22Rv1 (cell line): Measurements from ENCODE around the gene CHTF18.

Source experiments
- H3K27ac ChIP-seq: fragments of 450-650 bp; 2 replicates; pipeline ENCODE4 v1.5.1; 2017
- CTCF ChIP-seq: fragments of 450-650 bp; IDR thresholded peaks from 2 replicates; pipeline ENCODE4 v1.5.1; 2017; ENCODE audit warnings: mild to moderate bottlenecking
- ZFX ChIP-seq: fragments of 450-650 bp; IDR thresholded peaks from 2 replicates; pipeline ENCODE4 v1.6.1; 2017; ENCODE audit warnings: antibody characterized with exemption, borderline replicate concordance

Gene CHTF18

GRCh38 chr16:841455-842060 lies 53.1 kb downstream of the CHTF18 start:
- no peak overlapping the region for H3K27ac ChIP-seq
- TF ChIP-seq CTCF = no peak
- TF ChIP-seq ZFX = no peak

- TF ChIP-seq CTCF = no peak
- H3K27ac ChIP-seq = no peak overlapping the region
Observed at GRCh38 chr16:842061-842476, 53.6 kb downstream of the CHTF18 start.

- H3K27ac ChIP-seq = no peak overlapping the region
- TF ChIP-seq CTCF = no peak
- no peak for TF ChIP-seq ZFX
Observed at GRCh38 chr16:842711-843560, 54.5 kb downstream of the CHTF18 start.

GRCh38 chr16:843771-844170 lies 55.4 kb downstream of the CHTF18 start:
- TF ChIP-seq CTCF (no peak), ZFX (no peak)
- no peak overlapping the region for H3K27ac ChIP-seq

GRCh38 chr16:844638-845350 lies 56.4 kb downstream of the CHTF18 start:
- TF ChIP-seq CTCF (no peak), ZFX (no peak)
- H3K27ac ChIP-seq = no peak overlapping the region

- TF ChIP-seq CTCF (no peak), ZFX (no peak)
- H3K27ac ChIP-seq = no peak overlapping the region
Observed at GRCh38 chr16:845351-845745, 56.9 kb downstream of the CHTF18 start.

- TF ChIP-seq ZFX = no peak
- no peak for TF ChIP-seq CTCF
- no peak overlapping the region for H3K27ac ChIP-seq
Observed at GRCh38 chr16:847151-847550, 58.7 kb downstream of the CHTF18 start.
